HG02870 (cell line): ENCODE results near the gene PSG3.
"Not testable (repeated sequence)": the region's sequence is repeated elsewhere in the genome, so short reads cannot be mapped to it uniquely, and the experiment has no call there.

Source experiments
- ATAC-seq: cut with Tn5 transposase; IDR thresholded peaks from one replicate; pipeline ENCODE4 v1.9.1; 2021; ENCODE audit warnings: mild to moderate bottlenecking, moderate library complexity; ENCODE audit not compliant: unreplicated experiment

Gene PSG3

GRCh38 chr19:42695811-42696503 is 44.3 kb downstream of the PSG3 start:
- no peak for ATAC-seq

GRCh38 chr19:42693760-42694350 is 46.4 kb downstream of the PSG3 start:
- ATAC-seq = no peak

- no peak for ATAC-seq
Observed at GRCh38 chr19:42683917-42684513, 56.3 kb downstream of the PSG3 start.

- not testable (repeated sequence) for ATAC-seq
Observed at GRCh38 chr19:42676326-42676725, 64.0 kb downstream of the PSG3 start.

GRCh38 chr19:42674549-42674948 is 65.7 kb downstream of the PSG3 start:
- not testable (repeated sequence) for ATAC-seq
